HCT116 (cell line): ENCODE results near the gene TRH. TPM values are rescaled to one million over a fixed set of nuclear protein-coding genes. Genes with fewer than 3 reads are reported as not detected.

ENCODE experiments used
- ATAC-seq: fragments of 200-7000 bp; cut with Tn5 transposase; 2 replicates; pipeline ENCODE4 v1.9.1; 2020; ENCODE audit warnings: mild to moderate bottlenecking, moderate library complexity
- BruUV-seq: library from RNA; stranded (reverse); fragments of 400-500 nt; replicated peaks from 2 replicates; lab custom pipeline; 2021; lab: Mats Ljungman, UMichigan
- CTCF ChIA-PET: fragments of 300-600 bp; sonication (Branson Sonifier 250); formaldehyde crosslinking; loops from one replicate; lab custom pipeline; 2021; ENCODE audit warnings: antibody characterized with exemption; lab: Charles Lee
- POLR2A ChIA-PET: fragments of 300-600, 350-600 bp; sonication (Branson Sonifier 250); formaldehyde crosslinking; loops from one replicate; lab custom pipeline; 2021; ENCODE audit warnings: antibody characterized with exemption; lab: Charles Lee
- RAD21 ChIA-PET, 2 experiments: fragments of 300-600 bp; sonication (Branson Sonifier 250); formaldehyde crosslinking; loops; one replicate each; lab custom pipeline; 2023; ENCODE audit warnings: low total read pairs in 2 of 2; ENCODE audit not compliant: uncharacterized antibody in 2 of 2, unreplicated experiment in 2 of 2, low non-redundant PET in 1 of 2; lab: Charles Lee
- DNase-seq: peaks from one replicate; pipeline ENCODE4 v3.0.0-alpha.2; 2010; ENCODE audit warnings: low read depth, low spot score
- H2AFZ ChIP-seq: fragments of 200-600 bp; shearing (Covaris generic), sonication (generic); 2 replicates; pipeline ENCODE4 v1.6.1; 2017; ENCODE audit warnings: low read depth, mixed run types, mixed read lengths, antibody characterized with exemption, low read length; ENCODE audit not compliant: poor library complexity, severe bottlenecking
- H3K27ac ChIP-seq: 2 replicates; pipeline ENCODE4 v1.5.1; 2012; ENCODE audit warnings: low read depth, low read length
- H3K27me3 ChIP-seq: fragments of 200-600 bp; sonication (generic); 2 replicates; pipeline ENCODE4 v1.6.1; 2016; ENCODE audit warnings: mixed run types, low read length, mixed read lengths; ENCODE audit not compliant: insufficient read depth
- H3K36me3 ChIP-seq, 2 experiments: fragments of 200-500 bp in 1 of 2; fragments of 200-600 bp in 1 of 2; sonication (Bioruptor generic) in 1 of 2; sonication (generic) in 1 of 2; 2 replicates each; pipeline versions ENCODE4 v1.5.1 to v1.6.1; 2014 to 2016; ENCODE audit warnings: low read length in 2 of 2, inconsistent platforms in 1 of 2, mixed read lengths in 1 of 2, mixed run types in 1 of 2; ENCODE audit not compliant: insufficient read depth in 2 of 2, control insufficient read depth in 1 of 2
- H3K4me1 ChIP-seq, 2 experiments: fragments of 200-600 bp in 1 of 2; sonication (generic) in 1 of 2; 2 replicates each; pipeline versions ENCODE4 v1.5.1 to v1.6.1; 2012 to 2017; ENCODE audit warnings: low read length in 2 of 2, inconsistent platforms in 1 of 2, mild to moderate bottlenecking in 1 of 2, mixed read lengths in 1 of 2, mixed run types in 1 of 2, moderate library complexity in 1 of 2; ENCODE audit not compliant: insufficient read depth in 2 of 2, control insufficient read depth in 1 of 2
- H3K4me2 ChIP-seq: fragments of 200-600 bp; sonication (generic); 2 replicates; pipeline ENCODE4 v1.6.1; 2017; ENCODE audit warnings: mixed run types, low read length, mixed read lengths
- H3K4me3 ChIP-seq, 2 experiments: fragments of 200-600 bp in 1 of 2; sonication (generic) in 1 of 2; replicated peaks in 1 of 2; 2 replicates each; pipeline ENCODE4 v1.5.1; 2011 to 2016; ENCODE audit warnings: low read length in 2 of 2, control low read depth in 1 of 2, low read depth in 1 of 2, mild to moderate bottlenecking in 1 of 2, mixed read lengths in 1 of 2, mixed run types in 1 of 2
- H3K79me2 ChIP-seq: fragments of 200-600 bp; sonication (generic); 2 replicates; pipeline ENCODE4 v1.6.1; 2017; ENCODE audit warnings: mild to moderate bottlenecking, mixed run types, low read length, moderate library complexity, mixed read lengths; ENCODE audit not compliant: insufficient read depth
- H3K9ac ChIP-seq: fragments of 200-600 bp; sonication (generic); 2 replicates; pipeline ENCODE4 v1.6.1; 2016; ENCODE audit warnings: low read length, mixed read lengths
- H3K9me2 ChIP-seq: fragments of 200-600 bp; sonication (generic), shearing (Covaris generic); 2 replicates; pipeline ENCODE4 v1.6.1; 2017; ENCODE audit warnings: mixed run types, mild to moderate bottlenecking, moderate library complexity; ENCODE audit not compliant: insufficient read depth
- H3K9me3 ChIP-seq, 2 experiments: fragments of 200-500 bp in 1 of 2; fragments of 200-600 bp in 1 of 2; sonication (Bioruptor generic) in 1 of 2; sonication (generic) in 1 of 2; 2 replicates each; pipeline ENCODE4 v1.6.1; 2014 to 2017; ENCODE audit warnings: low read length in 2 of 2, mixed read lengths in 2 of 2, inconsistent platforms in 1 of 2, low read depth in 1 of 2, mild to moderate bottlenecking in 1 of 2, mixed run types in 1 of 2, moderate library complexity in 1 of 2; ENCODE audit not compliant: control insufficient read depth in 1 of 2, insufficient read depth in 1 of 2
- H4K20me1 ChIP-seq: fragments of 200-600 bp; sonication (generic), shearing (Covaris generic); 2 replicates; pipeline ENCODE4 v1.6.1; 2017; ENCODE audit warnings: mixed run types, mild to moderate bottlenecking, moderate library complexity; ENCODE audit not compliant: insufficient read depth
- ELF1 ChIP-seq: IDR thresholded peaks from 2 replicates; pipeline ENCODE4 v1.6.1; 2012; ENCODE audit warnings: low read depth, borderline replicate concordance
- EZH2 ChIP-seq: fragments of 200-600 bp; sonication (generic); IDR thresholded peaks from 2 replicates; pipeline ENCODE4 v1.6.1; 2017; ENCODE audit warnings: antibody characterized with exemption, mixed run types
- FOSL1 ChIP-seq: IDR thresholded peaks from 2 replicates; pipeline ENCODE4 v1.6.1; 2012; ENCODE audit warnings: low read depth
- JUND ChIP-seq: IDR thresholded peaks from 2 replicates; pipeline ENCODE4 v1.6.1; 2012
- TCF7L2 ChIP-seq: IDR thresholded peaks from 2 replicates; pipeline ENCODE4 v1.7.0; 2011; ENCODE audit warnings: borderline replicate concordance, inconsistent platforms; ENCODE audit not compliant: insufficient read depth, insufficient read length; ENCODE audit errors: extremely low read depth
- intact Hi-C: fragments of 100-400 bp; cut with micrococcal nuclease; formaldehyde crosslinking; loops from 2 replicates; pipeline ENCODE4 v1.10.0; 2022
- total RNA-seq: library from RNA; stranded (reverse); gene quantifications from one replicate; pipeline ENCODE4 v1.2.1, GENCODE V29; 2021; ENCODE audit not compliant: unreplicated experiment
- TF ChIP-seq, protein P1 (sequence below): IDR thresholded peaks from 2 replicates; pipeline ENCODE4 v1.6.1; 2012; ENCODE audit warnings: low read depth
- TF ChIP-seq, protein P2 (sequence below): IDR thresholded peaks from 2 replicates; pipeline ENCODE4 v1.6.1; 2011; ENCODE audit warnings: mild to moderate bottlenecking, low read length, moderate library complexity; ENCODE audit not compliant: insufficient replicate concordance; ENCODE audit errors: extremely low read depth

Gene TRH
- total RNA-seq, 1 experiment from 2014 or later: not detected

DNA sequence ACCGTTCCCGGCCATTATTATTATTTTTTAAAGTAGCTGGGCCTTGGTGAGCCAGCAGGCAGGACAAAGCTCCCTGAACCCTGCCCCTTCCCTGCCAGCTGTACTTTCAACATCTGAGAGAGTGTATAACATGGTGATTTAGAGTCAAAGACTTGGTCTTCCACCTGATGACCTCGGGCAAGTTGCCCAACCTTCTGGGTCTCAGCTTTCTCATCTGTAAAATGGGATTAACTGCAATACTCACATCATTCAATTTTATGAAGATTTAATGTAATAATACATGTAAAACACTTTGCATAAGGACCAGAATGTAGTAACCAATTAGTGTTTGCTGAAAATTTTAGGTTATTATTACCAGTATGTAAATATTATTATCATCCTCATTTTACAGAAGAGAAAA lies 11.9 kb upstream of the TRH start:
- no peaks in the 10 kb centered on the region for H3K4me1 ChIP-seq
- H3K4me3 ChIP-seq: no peak overlapping the region
- no peak overlapping the region for H2AFZ ChIP-seq
- no peaks in the 10 kb centered on the region for H3K9me3 ChIP-seq
- H3K36me3 ChIP-seq: no peaks in the 10 kb centered on the region
- ATAC-seq (no peak), DNase-seq (no peak)
- RAD21 ChIA-PET: no interaction called here
- CTCF ChIA-PET: no interaction called here
- no peaks in the 10 kb centered on the region for H3K27me3 ChIP-seq
- TF ChIP-seq EZH2 (no peak), TCF7L2 (no peak), ELF1 (no peak), JUND (no peak), FOSL1 (no peak)
- TF ChIP-seq, protein P1, sequence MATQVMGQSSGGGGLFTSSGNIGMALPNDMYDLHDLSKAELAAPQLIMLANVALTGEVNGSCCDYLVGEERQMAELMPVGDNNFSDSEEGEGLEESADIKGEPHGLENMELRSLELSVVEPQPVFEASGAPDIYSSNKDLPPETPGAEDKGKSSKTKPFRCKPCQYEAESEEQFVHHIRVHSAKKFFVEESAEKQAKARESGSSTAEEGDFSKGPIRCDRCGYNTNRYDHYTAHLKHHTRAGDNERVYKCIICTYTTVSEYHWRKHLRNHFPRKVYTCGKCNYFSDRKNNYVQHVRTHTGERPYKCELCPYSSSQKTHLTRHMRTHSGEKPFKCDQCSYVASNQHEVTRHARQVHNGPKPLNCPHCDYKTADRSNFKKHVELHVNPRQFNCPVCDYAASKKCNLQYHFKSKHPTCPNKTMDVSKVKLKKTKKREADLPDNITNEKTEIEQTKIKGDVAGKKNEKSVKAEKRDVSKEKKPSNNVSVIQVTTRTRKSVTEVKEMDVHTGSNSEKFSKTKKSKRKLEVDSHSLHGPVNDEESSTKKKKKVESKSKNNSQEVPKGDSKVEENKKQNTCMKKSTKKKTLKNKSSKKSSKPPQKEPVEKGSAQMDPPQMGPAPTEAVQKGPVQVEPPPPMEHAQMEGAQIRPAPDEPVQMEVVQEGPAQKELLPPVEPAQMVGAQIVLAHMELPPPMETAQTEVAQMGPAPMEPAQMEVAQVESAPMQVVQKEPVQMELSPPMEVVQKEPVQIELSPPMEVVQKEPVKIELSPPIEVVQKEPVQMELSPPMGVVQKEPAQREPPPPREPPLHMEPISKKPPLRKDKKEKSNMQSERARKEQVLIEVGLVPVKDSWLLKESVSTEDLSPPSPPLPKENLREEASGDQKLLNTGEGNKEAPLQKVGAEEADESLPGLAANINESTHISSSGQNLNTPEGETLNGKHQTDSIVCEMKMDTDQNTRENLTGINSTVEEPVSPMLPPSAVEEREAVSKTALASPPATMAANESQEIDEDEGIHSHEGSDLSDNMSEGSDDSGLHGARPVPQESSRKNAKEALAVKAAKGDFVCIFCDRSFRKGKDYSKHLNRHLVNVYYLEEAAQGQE: no peak
- TF ChIP-seq, protein P2, sequence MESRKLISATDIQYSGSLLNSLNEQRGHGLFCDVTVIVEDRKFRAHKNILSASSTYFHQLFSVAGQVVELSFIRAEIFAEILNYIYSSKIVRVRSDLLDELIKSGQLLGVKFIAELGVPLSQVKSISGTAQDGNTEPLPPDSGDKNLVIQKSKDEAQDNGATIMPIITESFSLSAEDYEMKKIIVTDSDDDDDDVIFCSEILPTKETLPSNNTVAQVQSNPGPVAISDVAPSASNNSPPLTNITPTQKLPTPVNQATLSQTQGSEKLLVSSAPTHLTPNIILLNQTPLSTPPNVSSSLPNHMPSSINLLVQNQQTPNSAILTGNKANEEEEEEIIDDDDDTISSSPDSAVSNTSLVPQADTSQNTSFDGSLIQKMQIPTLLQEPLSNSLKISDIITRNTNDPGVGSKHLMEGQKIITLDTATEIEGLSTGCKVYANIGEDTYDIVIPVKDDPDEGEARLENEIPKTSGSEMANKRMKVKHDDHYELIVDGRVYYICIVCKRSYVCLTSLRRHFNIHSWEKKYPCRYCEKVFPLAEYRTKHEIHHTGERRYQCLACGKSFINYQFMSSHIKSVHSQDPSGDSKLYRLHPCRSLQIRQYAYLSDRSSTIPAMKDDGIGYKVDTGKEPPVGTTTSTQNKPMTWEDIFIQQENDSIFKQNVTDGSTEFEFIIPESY: no peak
- no TSS peak for BruUV-seq
- no peak overlapping the region for H3K4me2 ChIP-seq
- POLR2A ChIA-PET: no interaction called here
- no peaks in the 10 kb centered on the region for H4K20me1 ChIP-seq
- intact Hi-C loops: no loop called here
- no peak overlapping the region for H3K9ac ChIP-seq
- no peaks in the 10 kb centered on the region for H3K9me2 ChIP-seq
- H3K27ac ChIP-seq: no peak overlapping the region
- H3K79me2 ChIP-seq: no peaks in the 10 kb centered on the region
